Measurements from ENCODE around the gene TNFSF13.

DNA sequence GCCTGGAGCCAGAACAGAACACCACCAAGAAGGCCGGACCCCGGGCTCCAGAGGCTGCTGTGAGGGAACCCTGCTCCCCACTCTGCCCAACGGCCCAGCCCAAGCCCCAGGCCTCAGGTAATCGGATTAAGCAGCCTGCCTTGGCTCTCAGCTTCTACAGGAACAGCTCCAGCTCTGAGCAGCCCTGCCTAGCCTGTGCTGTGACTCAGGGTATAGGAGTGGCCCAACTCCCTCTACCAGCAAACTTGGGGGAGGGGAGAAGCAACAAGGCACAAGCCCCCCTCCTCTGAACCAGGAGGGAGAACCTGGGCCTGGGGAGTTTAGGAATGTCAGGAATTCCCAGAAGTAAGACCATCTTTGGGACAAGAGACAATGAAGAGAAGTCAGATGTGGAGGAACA lies 32.2 kb downstream of the TNFSF13 start:
- TF ChIP-seq, protein P1, sequence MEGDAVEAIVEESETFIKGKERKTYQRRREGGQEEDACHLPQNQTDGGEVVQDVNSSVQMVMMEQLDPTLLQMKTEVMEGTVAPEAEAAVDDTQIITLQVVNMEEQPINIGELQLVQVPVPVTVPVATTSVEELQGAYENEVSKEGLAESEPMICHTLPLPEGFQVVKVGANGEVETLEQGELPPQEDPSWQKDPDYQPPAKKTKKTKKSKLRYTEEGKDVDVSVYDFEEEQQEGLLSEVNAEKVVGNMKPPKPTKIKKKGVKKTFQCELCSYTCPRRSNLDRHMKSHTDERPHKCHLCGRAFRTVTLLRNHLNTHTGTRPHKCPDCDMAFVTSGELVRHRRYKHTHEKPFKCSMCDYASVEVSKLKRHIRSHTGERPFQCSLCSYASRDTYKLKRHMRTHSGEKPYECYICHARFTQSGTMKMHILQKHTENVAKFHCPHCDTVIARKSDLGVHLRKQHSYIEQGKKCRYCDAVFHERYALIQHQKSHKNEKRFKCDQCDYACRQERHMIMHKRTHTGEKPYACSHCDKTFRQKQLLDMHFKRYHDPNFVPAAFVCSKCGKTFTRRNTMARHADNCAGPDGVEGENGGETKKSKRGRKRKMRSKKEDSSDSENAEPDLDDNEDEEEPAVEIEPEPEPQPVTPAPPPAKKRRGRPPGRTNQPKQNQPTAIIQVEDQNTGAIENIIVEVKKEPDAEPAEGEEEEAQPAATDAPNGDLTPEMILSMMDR (IDR thresholded peaks at IDR 0.05), result no peak
- TF ChIP-seq POLR2A (IDR thresholded peaks at IDR 0.05) (no peak), POLR2AphosphoS5 (IDR thresholded peaks at IDR 0.05) (no peak), EP300 (IDR thresholded peaks at IDR 0.05) (no peak)

Measured in sigmoid colon (tissue), 4 donors.